ENCODE results near the gene MSH5.

Gene MSH5

GRCh38 chr6:31730631-31731086 lies 9.1 kb upstream of the MSH5 start:
- no peak for DNase-seq

DNA sequence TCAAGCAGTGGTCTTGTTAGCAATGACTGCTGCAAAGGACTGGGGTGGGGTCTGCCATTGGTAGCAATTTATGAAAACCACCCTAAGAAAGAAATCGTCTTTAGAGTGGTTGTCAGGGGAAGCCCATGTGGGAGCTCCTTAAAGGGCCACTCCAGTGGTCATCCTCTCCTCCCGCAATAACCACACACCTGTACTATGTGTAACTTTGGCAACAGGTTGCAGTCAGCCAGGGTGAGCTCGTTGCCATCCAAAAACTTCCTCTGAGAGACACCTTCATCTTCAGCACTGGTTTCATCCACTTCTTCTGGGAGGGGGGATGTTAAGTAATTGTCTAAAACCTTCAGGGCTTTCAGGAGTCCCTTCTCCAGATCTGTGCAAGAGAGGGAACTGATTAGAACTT lies 7.8 kb upstream of the MSH5 start:
- no peak for DNase-seq

DNA sequence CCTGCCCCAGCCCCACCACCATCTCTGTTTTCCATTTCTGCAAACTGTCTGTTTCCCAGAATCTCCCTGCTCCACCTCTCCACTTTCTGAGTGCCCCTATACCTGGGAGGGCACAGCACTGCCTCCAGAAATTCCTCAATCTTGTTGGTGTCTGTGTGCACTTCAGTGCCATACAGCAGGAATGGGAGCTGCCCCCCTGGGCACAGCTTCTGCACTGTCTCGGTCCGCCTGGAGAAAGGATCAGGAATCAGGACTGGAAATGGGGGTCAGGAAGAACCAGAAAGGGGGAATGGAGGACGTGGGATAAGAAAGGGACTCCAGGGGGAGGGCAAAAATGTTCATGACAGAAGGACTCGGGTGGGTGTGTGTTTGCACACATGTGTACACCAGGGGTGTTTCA lies 6.1 kb upstream of the MSH5 start:
- DNase-seq: no peak

GRCh38 chr6:31734247-31734820 lies 5.5 kb upstream of the MSH5 start:
- no peak for DNase-seq

DNA sequence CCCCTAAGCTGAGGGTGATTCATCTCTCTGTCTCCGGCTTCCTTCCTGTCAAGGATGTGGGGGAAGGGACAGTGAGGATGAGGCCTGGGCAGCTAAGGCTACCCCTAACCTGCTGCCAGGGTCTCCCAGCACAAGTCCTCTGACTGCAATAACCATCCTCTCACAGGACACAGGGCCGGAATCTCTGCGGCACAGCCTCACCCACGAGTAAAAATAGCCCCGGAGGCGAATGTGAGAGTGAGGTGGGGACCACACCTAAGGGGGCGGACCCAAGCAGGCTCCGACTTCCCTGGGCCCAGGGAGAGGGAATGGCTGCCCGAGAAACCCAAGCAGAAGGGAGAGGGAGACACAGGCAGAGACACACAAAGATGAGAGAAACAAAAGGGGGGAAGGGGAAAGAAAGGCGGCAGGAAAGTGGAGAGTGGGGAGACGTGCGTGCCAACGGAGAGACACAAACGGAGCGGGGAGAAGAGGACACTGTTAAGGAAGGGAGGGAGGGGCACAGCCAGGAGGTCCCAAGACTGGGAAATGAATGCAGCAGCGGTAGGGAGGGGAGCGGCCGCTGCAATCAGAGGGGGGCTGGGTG lies 4.9 kb upstream of the MSH5 start:
- DNase-seq: no peak

DNA sequence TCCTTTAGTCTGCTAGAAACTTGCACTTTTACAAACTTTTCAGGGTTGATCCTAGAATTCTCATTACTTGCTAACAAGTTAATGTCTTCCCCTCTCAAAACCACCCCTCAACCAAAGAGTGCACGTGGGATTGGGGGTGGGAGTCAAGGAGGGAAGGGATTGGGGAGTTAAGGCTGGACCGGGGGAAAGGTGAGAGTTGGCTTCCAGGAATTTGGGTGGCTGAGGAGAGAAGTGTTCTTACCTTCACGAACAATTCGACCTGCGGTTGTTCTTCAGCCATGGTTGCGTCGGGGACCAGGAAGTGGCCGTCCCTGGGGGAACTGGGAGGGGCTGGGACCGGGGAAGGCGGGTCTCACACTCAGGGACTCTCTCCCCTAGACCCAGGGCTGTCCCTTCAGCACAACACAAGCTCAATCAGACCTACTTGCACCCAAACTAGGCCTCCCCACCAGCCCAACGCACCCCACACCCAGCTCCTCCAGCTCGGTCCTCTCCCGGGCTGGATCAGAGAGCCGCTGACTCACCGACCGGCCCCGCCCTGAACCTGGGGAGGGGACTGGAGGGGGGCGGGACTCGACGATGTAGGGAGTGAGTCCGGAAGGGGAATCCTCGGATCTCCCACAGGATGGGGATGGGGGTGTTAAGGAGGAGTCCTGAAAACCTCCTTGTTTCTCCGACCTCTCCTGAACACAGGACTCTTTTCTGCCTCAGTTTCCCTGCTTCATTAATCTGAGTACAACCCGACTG lies 3.6 kb upstream of the MSH5 start, which contains the start of gene CLIC1:
CLIC1 (minus strand) TSS at position 510 of the 747 bp plus-strand sequence; CDS start at position 280, 230 bp downstream.
- peak; percentile 83 for DNase-seq

DNA sequence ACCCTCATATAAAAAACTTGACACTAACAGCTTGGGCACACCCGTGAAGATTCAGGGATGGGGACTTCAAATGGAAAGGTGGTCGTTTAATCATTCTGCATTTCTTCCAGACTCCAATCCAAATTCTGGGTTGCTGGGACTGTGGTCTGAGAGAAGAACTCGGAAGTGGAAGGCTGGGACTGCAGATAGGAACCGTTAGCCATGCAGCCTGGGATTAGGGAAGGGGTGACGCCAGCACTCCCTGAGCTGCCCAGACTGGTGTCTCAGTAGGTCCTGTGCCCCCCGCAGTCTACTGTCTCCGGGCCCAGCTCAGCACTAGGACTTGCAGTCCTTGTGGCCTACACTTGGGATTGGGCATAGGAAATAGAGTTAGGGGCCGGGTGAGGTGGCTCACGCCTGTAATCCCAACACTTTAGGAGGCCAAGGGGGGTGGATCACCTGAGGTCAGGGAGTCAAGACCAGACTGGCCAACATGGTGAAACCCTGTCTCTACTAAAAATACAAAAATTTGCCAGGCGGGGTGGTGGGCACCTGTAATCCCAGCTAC lies 3.0 kb upstream of the MSH5 start:
- no peak for DNase-seq

GRCh38 chr6:31737315-31737990 lies 2.4 kb upstream of the MSH5 start:
- peak; percentile 30 for DNase-seq

DNA sequence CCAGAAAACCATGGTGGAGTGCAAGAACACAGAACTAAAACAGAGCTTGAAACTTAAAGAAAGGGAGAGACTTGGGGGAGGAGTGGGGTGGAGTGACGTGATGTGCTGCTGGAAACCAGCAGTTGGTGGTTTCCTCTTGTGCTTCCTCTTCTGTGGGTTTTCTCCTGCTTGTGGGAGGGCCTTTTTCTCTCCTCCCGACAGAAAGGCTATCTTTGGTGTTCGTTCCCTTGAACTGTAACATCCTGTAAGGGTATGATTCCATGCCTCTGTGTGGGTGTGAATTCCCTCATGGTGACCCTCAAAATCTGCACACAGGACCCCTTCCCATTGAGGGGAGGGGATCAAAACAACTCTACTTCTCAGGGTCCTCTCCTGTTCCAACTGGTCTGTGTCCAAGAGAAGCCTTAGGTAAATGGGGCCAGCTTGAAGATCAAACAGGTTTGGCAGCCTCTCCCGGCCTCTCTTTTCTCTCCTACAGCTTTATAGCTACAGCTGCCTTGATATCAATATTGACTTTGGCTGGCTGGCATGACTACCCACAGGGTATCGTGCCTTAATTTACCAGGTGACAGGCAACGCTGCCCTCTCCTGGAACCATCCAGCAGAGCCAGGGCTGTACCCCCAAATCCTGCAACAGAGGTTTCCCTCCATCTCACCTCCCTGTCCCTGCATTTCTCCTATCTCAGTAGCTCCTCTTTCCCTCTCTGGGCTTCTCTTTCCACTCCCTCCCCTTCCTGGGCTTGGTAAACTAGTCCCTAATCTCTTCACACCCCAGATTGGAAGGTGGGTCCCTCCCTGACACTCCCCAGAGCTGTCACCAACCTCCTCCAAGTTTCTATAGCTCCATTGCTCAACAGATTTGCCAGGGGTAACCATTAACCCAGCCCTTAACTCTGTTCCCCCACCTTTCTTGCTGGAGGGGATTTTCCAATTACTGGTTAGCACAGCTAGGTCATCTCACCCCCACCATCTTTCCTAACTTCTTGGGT lies 1.5 kb upstream of the MSH5 start:
- DNase-seq: peak; percentile 87

DNA sequence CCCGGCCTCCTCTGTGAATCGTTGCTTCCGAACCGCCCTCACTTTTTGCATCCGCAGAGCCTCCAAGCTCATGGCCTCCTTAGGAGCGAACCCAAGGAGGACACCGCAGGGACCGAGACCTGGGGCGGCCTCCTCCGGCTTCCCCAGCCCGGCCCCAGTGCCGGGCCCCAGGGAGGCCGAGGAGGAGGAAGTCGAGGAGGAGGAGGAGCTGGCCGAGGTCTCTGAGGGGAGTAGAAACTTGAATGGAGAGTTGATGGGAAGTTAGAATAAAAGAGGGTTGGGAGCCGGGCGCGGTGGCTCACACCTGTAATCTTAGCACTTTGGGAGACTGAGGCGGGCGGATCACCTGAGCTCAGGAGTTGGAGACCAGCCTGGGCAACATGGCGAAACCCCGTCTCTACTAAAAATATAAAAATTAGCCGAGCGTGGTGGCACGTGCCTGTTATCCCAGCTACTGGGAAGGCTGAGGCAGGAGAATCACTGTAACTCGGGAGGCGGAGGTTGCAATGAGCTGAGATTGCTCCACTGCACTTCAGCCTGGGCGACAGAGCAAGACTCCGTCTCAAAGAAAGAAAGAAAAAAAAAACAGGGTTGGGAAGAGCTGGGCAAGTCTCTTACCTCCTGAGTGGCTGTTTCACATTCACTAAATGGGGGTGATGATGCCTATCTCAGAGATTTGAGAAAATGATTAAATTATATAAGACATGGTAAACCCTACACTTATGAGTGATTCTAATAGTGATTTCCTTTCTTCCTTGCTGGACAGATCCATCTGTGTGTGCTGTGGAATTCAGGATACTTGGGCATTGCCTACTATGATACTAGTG lies 805 bp downstream of the MSH5 start:
- no peak for DNase-seq

GRCh38 chr6:31741815-31742214 lies 2.0 kb downstream of the MSH5 start:
- no peak for DNase-seq

DNA sequence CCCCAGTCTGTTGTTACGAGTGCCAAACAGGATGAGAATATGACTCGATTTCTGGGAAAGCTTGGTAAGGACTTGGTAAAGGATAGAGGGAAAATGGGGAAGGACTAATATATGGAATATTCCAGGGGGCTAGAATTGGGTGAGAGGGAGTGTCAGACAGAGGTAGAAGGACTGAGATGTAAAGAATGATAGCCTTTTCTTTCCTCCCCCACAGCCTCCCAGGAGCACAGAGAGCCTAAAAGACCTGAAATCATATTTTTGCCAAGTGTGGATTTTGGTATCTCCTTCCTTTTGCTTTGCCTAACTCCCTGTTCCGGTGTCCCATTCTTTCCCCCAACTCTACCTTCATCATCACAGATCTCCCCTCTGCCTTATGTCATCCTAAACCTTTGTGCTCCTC lies 3.1 kb downstream of the MSH5 start:
- DNase-seq: no peak

- no peak for DNase-seq
Measured at GRCh38 chr6:31744422-31744821, 4.6 kb downstream of the MSH5 start.

GRCh38 chr6:31749301-31750036 lies 9.7 kb downstream of the MSH5 start:
- DNase-seq: no peak

DNA sequence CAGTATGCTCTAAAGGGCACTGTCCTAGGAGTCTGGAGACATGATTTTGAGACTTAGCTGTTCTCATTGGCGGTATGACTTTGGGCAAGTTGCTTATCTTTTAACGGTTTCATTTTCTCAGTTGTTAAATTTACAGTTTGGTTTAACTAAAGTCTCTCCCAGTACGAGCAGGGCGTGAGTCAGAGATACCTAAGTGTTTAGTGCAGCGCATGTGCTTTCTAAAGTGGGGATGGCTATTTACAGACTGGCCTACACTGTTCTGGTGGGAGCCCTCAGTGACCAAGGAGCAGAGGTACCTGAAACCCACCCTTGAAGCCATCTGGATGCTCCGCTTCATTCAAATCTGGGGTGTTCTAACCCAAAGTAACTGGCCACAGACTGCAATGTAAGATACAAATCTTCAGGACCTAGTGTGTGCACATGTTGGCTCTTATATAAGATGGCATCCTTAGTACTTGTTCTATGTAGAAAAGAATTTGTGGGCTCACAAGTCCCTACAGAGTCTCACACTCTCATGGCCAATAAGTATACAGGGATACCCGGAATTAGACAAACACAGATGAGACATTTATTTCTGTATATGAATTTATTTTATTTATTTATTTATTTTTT lies 10.7 kb downstream of the MSH5 start:
- DNase-seq: no peak

DNA sequence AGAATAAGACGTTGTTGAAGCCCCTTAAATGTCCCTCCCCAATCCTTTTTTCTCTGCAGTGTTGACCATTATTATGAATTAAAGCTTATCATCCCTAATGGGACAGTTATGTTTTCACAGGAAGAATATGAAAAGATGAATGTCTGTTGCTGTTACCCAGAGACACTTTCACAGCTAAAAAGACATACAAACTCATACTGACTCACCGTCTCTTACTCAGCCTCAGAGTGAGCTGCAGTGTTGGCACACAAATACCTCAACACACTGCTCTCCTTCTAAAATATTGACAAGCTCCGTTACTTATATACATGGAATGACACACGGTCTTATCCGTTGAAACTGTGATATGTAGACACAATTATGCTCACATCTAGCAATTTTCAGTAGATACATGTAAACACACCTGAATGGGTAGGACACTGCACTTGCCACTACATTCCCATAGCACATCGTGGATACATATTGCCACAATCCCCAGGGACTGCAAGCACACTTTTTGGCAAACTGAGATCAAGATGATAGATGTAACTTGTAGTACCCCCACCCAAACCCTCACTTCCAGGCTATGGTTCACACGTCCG lies 13.0 kb downstream of the MSH5 start:
- no peak for DNase-seq

- no peak for DNase-seq
Measured at GRCh38 chr6:31758281-31758680, 18.5 kb downstream of the MSH5 start.

GRCh38 chr6:31760790-31761189 lies 21.0 kb downstream of the MSH5 start:
- DNase-seq: no peak

DNA sequence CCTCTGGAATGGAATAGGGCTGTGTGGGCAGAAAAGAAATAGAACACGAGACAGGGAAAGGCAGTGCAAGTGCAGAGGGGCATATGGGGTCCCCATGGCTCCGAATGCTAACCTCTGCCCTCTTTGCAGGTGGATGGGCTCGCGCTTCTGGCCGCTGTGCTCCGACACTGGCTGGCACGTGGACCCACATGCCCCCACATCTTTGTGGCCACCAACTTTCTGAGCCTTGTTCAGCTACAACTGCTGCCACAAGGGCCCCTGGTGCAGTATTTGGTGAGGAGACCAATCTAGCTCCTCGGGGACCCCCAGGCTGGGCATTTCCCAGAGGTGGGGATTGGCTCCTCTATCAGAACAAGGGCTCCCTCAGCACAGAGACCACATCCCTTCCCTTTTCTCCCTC lies 21.5 kb downstream of the MSH5 start:
- DNase-seq: no peak

- DNase-seq: no peak
Measured at GRCh38 chr6:31762356-31762755, 22.6 kb downstream of the MSH5 start, which contains the start of gene SAPCD1. Gene SAPCD1, plus strand, starts transcription at chr6:31762656. Its CDS starts 399 bp downstream, at chr6:31763055.

Measured in DMS79 (cell line).